ENCODE measurements around the gene SCLY. TPM values are rescaled to one million over a fixed set of nuclear protein-coding genes. Genes with fewer than 3 reads are reported as not detected.
A peak's percentile ranks its signal among the peaks of the same experiment; 100 is the strongest.

Gene SCLY
- total and polyA plus RNA-seq, 2 of the 13 experiments (the other 11 are each of a cell fraction or from before 2014, with no cell fraction given) = 27.9 to 38.6 TPM

GRCh38 chr2:238079874-238080327 is 19.1 kb downstream of the SCLY start (continued):
- no peak for TF ChIP-seq CEBPZ (IDR thresholded peaks at IDR 0.05; ENCODE audit: low read length)
- TF ChIP-seq CBX5 (CRISPR knock-in tag; IDR thresholded peaks at IDR 0.05; ENCODE audit: borderline replicate concordance) = no peak
- TF ChIP-seq NFIC (IDR thresholded peaks at IDR 0.05; ENCODE audit: low read length) = peak; percentile 96
- peak; percentile 63; the same call in 1 of the 2 replicates for TF ChIP-seq ZNF512B (CRISPR knock-in tag; IDR thresholded peaks at IDR 0.05; ENCODE audit: borderline replicate concordance)
- TF ChIP-seq ZNF788 (CRISPR knock-in tag; IDR thresholded peaks at IDR 0.05; ENCODE audit: borderline replicate concordance) = no peak
- 0 out of 2 replicates have a peak, but pooled peaks have one; percentile 72 for TF ChIP-seq ZNF317 (CRISPR knock-in tag; IDR thresholded peaks at IDR 0.05)
- no peak for TF ChIP-seq NCOA5 (CRISPR knock-in tag; IDR thresholded peaks at IDR 0.05)
- TF ChIP-seq ZUFSP (CRISPR knock-in tag; IDR thresholded peaks at IDR 0.05; ENCODE audit: borderline replicate concordance) = no peak
- TF ChIP-seq ZBTB38 (CRISPR knock-in tag; IDR thresholded peaks at IDR 0.05) = no peak
- peak; percentile 82; the same call in 1 of the 2 replicates for TF ChIP-seq IKZF5 (CRISPR knock-in tag; IDR thresholded peaks at IDR 0.05)
- TF ChIP-seq ZNF281 (CRISPR knock-in tag; IDR thresholded peaks at IDR 0.05; ENCODE audit: borderline replicate concordance) = peak; percentile 60; the same call in 1 of the 2 replicates
- peak; percentile 97 for TF ChIP-seq ZFP1 (CRISPR knock-in tag; IDR thresholded peaks at IDR 0.05)
- no peak for TF ChIP-seq ZNF510 (CRISPR knock-in tag; IDR thresholded peaks at IDR 0.05; ENCODE audit: low read depth)
